Suppressor macrophage (primary cell): ENCODE data around the gene APOM.

Experiments used
- DNase-seq, 4 experiments: peaks; one replicate each; pipeline ENCODE4 v3.0.0-alpha.2; 2020 to 2022

The APOM gene

GRCh38 chr6:31631209-31631608, 24.5 kb upstream of the APOM start:
- DNase-seq = no peak

- DNase-seq = no peak
Observed at GRCh38 chr6:31631681-31632278, 23.9 kb upstream of the APOM start.

- no peak for DNase-seq
Observed at GRCh38 chr6:31632279-31632946, 23.3 kb upstream of the APOM start.

GRCh38 chr6:31633447-31633846, 22.2 kb upstream of the APOM start:
- no peak for DNase-seq

GRCh38 chr6:31634131-31634530, 21.6 kb upstream of the APOM start:
- DNase-seq = no peak

GRCh38 chr6:31634969-31635575, 20.6 kb upstream of the APOM start:
- DNase-seq = no peak

GRCh38 chr6:31636698-31637596, 18.7 kb upstream of the APOM start:
- no peak for DNase-seq

- no peak for DNase-seq
Observed at GRCh38 chr6:31639043-31639442, 16.7 kb upstream of the APOM start.

- DNase-seq = peak in 2 of 4 experiments; percentile 13 to 33
Observed at GRCh38 chr6:31639449-31639861, 16.2 kb upstream of the APOM start.

- DNase-seq = no peak
Observed at GRCh38 chr6:31640612-31641011, 15.1 kb upstream of the APOM start.

- no peak for DNase-seq
Observed at GRCh38 chr6:31641370-31641769, 14.3 kb upstream of the APOM start.

GRCh38 chr6:31642798-31643570, 12.7 kb upstream of the APOM start:
- no peak for DNase-seq

- no peak for DNase-seq
Observed at GRCh38 chr6:31643818-31644454, 11.8 kb upstream of the APOM start.

GRCh38 chr6:31645325-31645724, 10.4 kb upstream of the APOM start:
- no peak for DNase-seq

GRCh38 chr6:31651602-31652191, 4.0 kb upstream of the APOM start:
- peak; percentile 86 to 94 (median 90) for DNase-seq

- DNase-seq = peak in 3 of 4 experiments; percentile 93 to 95 (median 95)
Observed at GRCh38 chr6:31652925-31653724, 2.6 kb upstream of the APOM start.

- no peak for DNase-seq
Observed at GRCh38 chr6:31654574-31655348, 933 bp upstream of the APOM start.

- DNase-seq = no peak
Observed at GRCh38 chr6:31657406-31658157, 1.9 kb downstream of the APOM start.

GRCh38 chr6:31658158-31658688, 2.5 kb downstream of the APOM start:
- no peak for DNase-seq
